Effector CD8-positive, alpha-beta T cell (primary cell): Measurements from ENCODE around the gene SPTSSA.
"Not testable (repeated sequence)": the region's sequence is repeated elsewhere in the genome, so short reads cannot be mapped to it uniquely, and the experiment has no call there.

Source experiments
- DNase-seq: peaks from one replicate; lab custom pipeline; 2025; lab: John Stamatoyannopoulos, UW

Gene SPTSSA

DNA sequence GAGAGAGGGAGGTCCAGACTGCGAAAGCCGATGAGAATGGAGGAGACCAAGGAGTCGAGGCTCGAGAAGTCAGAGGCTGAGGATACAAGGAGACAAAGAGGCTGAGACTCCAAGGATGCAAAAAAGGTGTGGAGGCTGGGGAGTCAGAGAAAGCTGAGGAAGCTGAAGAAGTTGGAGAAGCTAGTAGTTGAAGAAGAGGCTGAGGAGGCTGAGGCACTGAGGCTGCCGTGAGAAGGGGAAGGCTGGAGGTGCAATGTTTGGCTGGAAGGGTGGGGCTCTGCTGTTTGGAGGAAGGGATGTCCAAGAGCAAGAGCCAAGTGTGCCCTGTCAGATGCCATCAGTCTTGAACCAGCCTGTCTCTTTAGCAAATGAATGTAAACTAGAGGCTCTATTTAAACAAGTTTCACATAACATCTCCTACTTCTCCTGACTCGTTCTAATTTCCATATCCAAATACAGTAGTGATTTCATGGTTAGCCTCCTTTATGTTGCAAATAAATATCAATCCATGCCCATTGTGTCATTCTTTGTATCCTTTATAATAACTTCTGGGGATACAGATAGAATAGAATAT is 10.8 kb upstream of the SPTSSA start:
- DNase-seq, result no peak

DNA sequence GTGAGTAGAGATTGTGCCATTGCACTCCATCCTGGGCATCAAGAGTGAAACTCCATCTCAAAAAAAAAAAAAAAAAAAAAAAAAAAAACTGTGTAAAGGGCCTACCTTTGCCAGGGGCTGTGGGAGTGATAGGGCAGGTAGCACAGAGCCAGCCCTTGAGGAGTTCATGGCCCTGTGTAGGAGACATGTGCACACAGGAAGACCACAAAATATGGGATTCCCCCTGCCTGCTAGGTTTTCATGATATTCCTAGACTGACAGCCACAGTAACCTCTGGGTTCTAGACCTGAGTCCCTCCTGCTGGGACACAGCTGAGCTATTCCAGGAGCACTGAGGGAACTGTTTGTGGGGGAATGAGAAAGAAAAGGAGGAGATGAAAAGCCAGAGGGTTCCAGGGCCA is 8.3 kb upstream of the SPTSSA start:
- DNase-seq, result no peak

DNA sequence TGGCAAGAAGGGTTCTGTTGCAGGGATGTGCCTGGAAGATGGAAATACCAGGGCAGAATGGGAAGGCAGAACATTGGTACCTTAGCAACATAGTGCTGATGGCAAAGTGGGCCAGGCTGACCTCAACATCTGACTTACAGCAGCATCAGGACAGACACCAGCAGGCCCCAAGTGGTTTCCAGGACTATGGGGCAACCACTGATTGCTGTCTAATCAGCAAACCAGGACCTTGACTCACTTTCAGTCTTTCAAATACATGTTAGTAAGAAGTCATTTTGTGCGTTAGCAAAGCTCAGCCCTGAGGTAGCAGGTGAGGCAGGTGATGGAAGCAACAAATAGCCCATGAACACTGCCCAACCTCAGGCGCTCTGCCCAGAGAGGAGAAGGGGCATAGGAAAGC is 4.7 kb upstream of the SPTSSA start:
- DNase-seq, result no peak

DNA sequence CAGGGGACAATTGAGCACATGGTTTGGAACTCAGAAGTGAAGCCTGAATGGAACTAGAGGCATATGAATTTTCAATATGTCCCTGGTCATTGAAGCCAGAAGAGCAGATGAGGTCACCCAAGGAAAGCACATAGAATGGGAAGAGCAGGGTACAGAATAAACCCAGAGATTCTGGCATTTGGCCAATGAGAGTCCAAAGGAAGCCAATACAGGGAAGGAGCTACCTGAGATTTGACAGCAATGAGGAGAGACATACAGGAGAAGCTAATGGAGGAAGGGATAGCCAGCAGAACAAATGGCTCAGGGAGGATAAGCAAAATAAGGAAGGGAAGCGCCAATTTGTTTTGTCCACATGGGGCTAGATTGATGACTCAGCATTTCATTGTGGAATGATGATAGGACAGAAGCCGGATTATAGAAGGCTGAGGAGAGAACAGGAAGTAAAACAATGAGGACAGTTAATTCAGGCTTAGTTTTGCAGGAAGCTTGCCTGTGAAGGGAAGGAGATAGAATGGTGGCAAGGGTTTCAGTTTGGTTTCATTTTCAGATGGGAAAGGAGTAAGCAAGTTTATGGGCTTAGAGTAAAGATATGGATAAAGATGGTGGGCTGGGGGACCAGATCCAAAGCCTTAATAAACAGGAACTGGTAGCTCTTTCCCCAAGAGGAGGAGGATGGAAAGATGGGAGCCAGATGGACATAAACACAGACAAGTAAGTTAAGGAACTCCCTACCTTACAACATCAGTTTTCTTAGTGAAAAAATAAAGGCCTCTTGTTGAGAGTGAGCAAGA is 3.2 kb upstream of the SPTSSA start:
- DNase-seq, result no peak

DNA sequence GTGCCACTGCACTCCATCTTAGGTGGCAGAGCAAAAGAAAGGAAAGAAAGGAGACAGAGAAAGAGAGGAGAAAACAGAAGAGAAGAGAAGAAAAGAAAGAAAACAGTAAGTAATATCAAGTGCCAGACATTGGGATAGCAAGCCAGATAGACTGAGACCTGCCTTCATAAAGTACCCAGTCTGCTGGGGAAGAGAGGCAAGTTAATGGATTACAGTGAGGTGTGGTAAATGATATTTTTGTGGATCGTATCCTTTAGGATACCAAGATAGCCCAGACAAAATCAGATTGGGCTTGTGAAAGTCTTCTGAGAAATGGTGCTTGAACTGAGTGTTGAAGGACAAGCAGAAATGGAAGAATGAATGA is 1.5 kb upstream of the SPTSSA start:
- DNase-seq, result no peak

DNA sequence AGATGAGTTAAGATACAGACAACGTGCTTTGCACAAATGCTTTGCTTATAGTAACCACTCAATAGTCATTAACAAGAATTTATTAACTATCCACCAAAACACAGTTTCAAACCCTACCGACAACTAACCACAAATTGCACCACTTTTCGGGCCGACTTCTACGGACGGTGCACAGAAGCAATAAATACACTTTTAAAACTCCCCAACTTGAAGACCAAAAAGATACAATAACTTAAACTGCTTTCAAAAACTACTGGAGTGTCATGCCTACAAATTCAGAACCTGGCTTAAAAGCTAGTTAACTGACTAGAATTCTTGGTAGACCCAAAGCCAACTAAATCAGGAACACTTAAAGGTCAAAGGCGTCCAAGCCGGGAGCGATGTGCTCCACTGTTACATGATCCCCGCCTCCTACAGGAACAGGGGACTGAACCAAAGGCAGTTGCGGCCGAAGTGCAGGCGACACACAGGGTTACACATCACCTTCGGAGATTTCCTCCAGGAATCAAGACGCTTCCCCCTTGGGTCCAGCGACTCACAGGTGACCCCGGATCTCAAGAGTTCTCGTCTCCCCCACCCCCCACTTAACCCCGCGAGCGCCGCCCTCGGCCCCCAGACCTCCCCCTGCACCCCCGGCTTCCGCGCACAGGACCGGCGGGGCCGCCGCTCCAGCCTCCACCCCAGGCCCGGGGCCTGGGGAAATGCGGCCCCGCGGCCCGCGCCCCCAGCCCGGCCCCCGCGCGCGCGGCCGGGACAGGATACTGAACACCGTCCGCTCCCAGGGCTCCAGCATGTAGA is 507 bp downstream of the SPTSSA start:
- no peak for DNase-seq

DNA sequence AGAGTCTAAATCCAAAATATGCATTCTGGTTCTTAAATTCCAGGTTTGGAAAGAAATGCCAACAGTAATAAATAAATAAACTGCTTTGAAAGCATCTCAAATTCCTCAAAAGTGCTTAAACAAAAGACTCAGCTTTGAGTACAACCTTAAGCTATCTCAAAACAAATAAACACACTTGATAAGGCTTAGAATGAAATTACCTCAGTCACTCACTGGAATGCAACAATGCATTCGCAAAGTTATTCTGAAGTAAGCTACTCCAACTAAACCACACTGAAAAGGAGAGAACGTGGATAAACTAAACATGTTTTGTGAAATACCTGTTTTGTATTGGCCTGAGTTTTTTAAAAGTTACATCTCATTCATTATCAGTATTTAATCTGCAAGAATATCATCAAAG is 1.2 kb downstream of the SPTSSA start:
- no peak for DNase-seq

DNA sequence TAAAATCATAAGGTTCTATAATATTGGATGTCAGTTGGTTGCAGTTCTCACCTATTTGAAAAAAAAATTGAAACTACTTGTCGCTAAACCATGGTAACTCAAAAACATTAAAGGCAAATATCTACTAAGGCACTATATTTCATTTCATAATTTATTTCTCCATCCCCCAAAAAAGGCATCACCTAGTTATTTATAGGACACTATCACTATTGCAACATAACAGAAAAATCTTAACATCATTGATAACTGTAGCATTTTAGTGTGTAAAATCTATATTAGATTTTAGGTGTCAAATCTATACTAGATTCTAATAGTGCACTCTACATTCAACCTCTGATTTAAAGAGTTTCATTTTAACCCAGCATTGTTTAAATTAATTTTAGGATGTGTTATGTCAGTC is 1.7 kb downstream of the SPTSSA start:
- DNase-seq, result no peak

DNA sequence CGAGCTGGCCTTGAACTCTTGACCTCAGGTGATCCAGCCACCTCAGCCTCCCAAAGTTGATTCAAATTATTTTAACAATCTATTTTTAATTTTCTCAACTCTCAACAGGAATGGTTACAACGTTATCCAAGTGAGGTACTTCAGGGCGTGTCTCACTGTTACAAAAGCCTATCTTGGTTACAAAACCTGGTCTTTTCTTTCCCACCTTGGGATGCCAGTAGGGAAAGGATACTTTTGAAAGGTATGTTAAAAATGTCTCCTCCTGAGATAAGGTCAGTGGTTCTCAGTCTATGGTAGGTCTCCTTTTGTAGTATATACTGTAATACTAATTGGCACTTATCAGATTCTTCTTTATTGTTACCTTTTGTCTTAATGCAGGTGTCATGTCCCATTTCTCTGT is 4.9 kb downstream of the SPTSSA start:
- no peak for DNase-seq

DNA sequence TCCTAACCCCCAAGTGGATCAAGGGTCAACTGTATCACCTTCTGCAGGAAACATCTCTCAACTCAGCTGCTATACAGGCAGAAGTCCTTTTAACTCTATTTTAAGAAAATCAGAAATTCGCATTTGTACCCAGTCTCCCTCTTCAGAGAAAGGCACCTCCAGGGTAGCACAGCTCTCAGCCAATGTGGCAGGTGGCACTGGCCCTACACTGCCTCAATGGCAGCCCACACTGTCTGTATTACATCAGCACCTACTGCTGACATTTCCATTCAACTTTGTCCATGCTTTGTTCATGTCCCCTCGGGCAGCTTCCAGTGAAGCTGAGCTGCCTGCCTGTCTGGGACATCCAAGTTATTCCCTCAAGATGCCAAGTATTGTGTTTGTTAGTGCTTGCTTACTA is 8.8 kb downstream of the SPTSSA start:
- no peak for DNase-seq

DNA sequence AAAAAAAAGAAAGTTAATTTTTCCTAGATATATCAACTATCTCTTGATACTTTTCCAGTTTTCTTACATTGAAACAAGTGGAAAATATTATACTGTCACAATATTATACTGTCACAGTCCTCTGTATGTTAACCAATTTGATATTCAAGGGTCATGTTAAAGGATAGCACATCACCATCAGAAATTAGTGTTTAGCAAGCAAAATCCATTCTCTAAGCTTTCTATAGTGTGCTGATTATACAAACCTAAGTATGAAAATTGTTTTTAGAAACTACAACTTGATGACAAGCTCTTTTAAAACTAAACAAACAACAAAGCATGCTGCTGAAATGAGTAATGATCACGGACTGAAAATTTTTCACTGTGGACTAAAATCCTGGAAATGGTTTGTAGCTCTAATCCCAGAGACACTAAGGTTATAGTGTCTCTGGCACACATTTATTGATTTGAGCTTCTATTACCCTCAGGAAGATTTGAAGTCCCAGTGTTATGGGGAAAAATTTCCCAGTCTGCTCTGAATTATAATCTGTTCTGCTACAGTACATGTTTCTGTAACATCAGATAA is 9.7 kb downstream of the SPTSSA start:
- DNase-seq, result no peak

DNA sequence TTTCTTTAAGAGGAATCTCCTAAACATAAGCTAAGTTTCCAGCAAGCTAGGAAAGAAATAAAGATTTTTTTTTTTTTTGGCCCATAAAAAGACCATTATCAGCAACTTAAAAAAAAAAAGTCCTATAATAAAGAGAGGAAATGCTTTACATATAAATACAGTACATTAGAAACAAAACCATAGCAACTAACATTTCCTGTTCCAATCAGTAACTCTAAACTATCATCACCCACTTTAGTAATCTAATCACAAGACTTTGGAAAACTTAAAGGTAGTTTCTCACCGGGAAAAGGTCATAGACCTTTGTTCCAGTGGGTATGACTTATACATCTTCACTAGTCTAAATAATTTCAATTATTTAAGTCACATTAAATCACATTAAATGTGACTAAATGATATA is 11.1 kb downstream of the SPTSSA start:
- DNase-seq, result no peak

DNA sequence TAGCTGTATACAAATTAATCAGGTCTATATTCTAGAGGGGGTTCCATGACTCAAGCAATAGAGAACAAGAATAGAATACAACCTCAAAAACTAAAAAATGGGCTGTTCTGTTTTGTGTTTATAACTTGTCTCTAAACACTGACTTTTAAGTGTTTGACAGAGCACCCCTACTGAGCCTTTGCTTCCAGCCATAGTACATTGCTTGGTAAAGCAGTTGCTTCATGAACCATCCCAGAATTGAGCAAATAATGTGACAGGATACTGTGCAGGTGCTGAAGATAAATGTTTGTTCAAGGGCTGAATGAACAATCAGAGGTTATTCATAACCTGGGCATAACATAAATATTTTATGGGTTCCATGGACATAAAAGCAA is 11.5 kb downstream of the SPTSSA start:
- DNase-seq, result no peak

DNA sequence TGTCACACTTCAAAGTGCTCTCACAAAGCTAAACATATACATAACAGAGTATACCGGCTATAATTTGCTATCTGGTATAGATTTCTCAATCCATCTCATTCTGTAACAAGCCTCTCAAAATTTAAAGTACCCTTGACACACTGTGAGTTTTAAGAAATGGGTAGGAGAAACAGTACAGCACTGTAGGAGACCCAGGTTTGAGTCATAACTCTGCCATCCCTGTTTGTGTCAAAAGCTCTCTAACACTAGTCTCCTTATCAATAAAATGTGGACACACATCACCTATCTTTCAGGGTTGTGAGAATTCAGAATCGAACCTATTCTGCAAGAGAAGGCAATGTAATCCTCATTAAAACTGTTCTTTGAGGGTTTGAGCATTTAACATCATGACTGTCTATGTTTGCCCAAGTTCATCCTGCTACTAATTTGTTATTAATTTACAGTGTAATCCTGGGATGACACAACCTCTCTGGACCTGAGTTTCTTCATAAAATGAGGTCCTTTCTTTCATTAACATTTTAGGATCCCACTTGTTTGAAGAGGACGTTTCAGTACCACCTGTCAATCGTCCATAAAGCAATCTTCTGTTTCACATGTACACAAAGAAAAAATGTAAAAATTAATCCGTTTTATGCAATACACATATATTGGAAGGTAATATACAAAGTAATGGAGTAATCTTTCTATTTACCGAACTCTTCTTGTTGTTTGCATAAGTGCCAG is 12.1 kb downstream of the SPTSSA start:
- no peak for DNase-seq

DNA sequence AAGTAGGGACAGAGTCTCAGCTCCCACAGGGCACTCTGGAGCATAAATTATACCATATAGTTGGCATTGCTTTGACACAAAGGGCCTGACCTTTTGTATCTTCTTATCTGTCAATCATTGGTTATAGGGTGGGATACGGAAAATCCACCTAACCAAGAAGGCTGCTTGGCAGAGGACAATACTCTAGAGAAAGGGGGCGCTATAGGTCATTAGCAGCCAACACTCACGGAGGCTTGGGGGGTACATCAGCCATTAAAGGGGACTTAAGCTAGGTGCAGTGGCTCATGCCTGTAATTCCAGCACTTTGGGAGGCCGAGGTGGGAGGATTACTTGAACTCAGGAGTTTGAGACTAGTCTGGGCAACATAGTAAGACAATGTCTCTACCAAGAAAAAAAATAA is 22.9 kb downstream of the SPTSSA start:
- DNase-seq, result no peak

DNA sequence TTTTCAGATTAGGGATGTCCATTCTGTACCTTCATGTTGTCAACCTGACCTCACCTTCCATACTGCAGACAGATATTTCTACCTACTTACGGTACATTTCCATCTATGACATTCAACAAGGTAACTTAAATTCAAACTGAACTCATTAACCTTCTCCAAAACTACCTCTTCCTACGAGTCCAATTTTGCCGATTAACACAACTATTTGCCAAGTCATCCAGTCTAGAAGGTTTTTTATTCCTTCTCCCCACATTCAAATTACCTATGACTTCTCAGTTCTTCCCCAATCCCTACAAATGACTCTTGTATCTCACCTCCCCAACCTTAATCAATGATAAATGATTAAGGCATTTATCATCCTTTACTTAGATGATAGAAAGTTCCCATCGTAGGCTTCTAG is 23.6 kb downstream of the SPTSSA start:
- no peak for DNase-seq

DNA sequence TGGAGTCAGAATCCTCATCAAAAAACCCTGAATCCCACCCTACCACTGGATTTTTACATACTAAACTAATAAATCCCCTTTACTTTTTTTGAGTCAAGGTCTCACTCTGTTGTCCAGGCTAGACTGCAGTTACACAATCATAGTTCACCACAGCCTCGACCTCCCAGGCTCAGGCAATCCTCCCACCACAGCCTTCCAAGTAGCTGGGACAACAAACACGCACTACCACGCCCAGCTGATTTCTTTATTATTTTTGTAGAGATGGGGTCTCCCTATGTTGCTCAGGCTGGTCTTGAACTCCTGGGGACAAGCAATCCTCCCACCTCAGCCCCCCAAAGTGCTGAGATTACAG is 24.3 kb downstream of the SPTSSA start:
- DNase-seq, result no peak

DNA sequence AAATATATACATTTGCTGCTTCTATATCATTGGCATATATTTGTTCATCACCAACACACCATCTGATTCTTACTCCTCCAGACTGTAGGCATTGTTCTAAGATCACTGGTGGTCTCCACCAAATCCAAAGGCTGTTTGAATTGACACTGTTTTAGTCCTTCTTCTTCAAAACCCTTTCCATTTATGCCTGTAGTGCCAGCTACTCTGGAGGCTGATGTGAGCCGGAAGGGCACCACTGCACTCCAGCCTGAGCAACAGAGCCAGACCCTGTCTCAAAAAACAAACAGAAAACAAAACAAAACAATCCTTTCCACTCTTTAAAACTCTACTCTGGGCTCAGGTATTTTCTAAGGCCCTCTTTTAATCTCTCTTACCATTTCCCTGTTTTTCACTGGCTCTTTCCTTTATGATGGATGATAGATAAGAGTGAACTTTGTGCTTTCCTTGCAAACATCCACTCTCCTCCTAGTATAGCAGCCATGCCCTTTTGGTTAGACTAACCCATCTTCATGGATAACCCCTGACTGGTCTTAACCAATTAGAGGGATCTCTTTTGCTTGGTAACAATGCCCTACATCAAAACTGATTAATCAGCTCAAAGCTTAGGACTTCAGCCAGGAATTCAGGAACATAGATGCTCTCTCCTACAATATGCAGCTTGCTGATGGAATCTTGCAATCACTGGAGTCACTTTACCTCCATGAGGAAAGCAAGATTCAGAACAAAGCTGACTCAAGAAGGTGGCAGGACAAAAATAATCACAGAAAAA is 24.9 kb downstream of the SPTSSA start:
- DNase-seq, result no peak

DNA sequence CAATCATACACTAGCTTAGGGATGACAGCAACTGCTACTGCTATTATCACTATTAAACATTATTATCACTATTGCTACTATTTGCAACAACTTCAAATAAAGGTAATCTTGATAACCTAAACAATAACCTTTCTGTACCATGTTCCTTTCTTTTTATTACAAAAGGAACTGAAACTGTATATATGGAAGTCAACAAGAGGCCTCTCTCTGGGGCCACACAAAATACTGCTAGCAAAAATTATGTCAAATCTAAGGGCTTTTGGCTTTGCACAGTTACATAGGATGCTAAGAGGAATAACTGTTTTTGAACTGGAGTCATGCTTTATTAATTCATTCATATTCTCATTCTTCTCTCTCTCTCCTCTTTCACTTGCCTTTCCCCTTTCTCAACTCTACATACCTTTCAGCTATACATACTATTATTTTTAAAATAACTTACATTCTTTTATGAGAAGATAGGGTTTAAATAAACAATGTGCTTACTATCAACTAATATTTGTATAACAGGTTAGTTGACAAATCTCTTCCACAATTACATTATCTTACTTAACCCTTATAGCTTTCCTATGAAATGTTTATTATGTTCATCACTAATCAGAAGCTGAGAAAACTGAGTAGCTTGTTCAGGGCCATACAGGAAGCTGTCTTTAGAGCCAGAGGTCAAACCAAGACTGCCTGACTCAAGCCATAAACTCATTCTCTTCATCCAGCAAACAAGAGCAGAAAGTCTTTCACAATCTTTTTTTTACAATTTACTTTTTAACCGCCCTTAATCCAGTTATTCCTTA is 25.7 kb downstream of the SPTSSA start:
- DNase-seq, result no peak

DNA sequence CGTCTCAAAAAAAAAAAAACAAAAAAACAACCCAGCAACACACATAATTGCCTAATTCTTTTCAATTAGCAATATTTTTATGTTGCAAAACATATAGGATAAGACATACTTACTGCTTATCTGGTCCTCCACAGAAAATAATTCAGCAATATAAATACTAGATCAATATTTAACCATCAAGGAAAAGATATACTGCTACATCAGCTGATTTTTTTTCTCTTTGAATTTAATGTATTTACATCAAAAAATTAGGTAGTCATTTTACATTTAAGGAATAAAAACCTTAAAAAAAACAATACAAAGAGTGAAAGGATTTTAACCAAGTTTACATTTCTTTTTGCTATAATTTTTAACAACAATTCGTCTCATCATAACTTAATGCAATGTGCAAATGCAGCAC is 28.1 kb downstream of the SPTSSA start:
- DNase-seq, result no peak

DNA sequence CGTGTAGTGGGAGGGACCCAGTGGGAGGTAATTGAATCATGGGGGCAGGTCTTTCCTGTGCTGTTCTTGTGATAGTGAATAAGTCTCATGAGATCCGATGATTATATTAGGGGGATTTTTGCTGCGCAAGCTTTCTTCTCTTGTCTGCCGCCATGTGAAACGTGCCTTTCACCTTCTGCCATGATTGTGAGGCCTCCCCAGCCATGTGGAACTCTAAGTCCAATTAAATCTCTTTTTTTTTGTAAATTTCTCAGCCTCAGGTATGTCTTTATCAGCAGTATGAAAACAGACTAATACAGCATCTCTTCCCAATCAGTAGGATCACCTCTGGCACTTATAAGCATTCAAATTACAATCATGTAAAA is 34.0 kb downstream of the SPTSSA start:
- not testable (repeated sequence) for DNase-seq
